HG02642 (cell line): Measurements from ENCODE around the gene EFEMP2.

Experiments used
- ATAC-seq: cut with Tn5 transposase; IDR thresholded peaks from one replicate; pipeline ENCODE4 v1.9.1; 2021; ENCODE audit warnings: mild to moderate bottlenecking; ENCODE audit not compliant: unreplicated experiment, poor library complexity

EFEMP2 gene

GRCh38 chr11:65885808-65886536 lies 13.4 kb upstream of the EFEMP2 start:
- no peak for ATAC-seq

- ATAC-seq = no peak
Observed at GRCh38 chr11:65885231-65885630, 12.6 kb upstream of the EFEMP2 start.

GRCh38 chr11:65884716-65885092 lies 12.1 kb upstream of the EFEMP2 start:
- ATAC-seq = no peak

GRCh38 chr11:65883786-65884715 lies 11.5 kb upstream of the EFEMP2 start:
- ATAC-seq = no peak

- ATAC-seq = no peak
Observed at GRCh38 chr11:65883058-65883761, 10.6 kb upstream of the EFEMP2 start.

GRCh38 chr11:65882120-65883057 lies 9.8 kb upstream of the EFEMP2 start:
- ATAC-seq = no peak

- no peak for ATAC-seq
Observed at GRCh38 chr11:65880844-65881421, 8.3 kb upstream of the EFEMP2 start.

GRCh38 chr11:65880027-65880426 lies 7.4 kb upstream of the EFEMP2 start:
- ATAC-seq = no peak

GRCh38 chr11:65879617-65880016 lies 7.0 kb upstream of the EFEMP2 start, which contains the start of gene CTSW:
CTSW (plus strand) TSS chr11:65879837; CDS start chr11:65879855, 18 bp downstream.
- no peak for ATAC-seq

- peak; percentile 86 for ATAC-seq
Observed at GRCh38 chr11:65873318-65874156, 937 bp upstream of the EFEMP2 start.

- ATAC-seq = no peak
Observed at GRCh38 chr11:65871811-65872548, 620 bp downstream of the EFEMP2 start.

GRCh38 chr11:65870706-65871681 lies 1.6 kb downstream of the EFEMP2 start:
- no peak for ATAC-seq

GRCh38 chr11:65870307-65870658 lies 2.3 kb downstream of the EFEMP2 start:
- no peak for ATAC-seq

- no peak for ATAC-seq
Observed at GRCh38 chr11:65869643-65870306, 2.8 kb downstream of the EFEMP2 start.

GRCh38 chr11:65868907-65869306 lies 3.7 kb downstream of the EFEMP2 start:
- ATAC-seq = no peak

GRCh38 chr11:65868076-65868667 lies 4.4 kb downstream of the EFEMP2 start:
- no peak for ATAC-seq
